CD4-positive, CD25-positive, alpha-beta regulatory T cell (primary cell): ENCODE measurements around the gene TTC7B. TPM values are rescaled to one million over a fixed set of nuclear protein-coding genes. Genes with fewer than 3 reads are reported as not detected.

Experiments
- ATAC-seq, 2 donors: fragments of 150-1000 bp; cut with Tn5 transposase; one replicate each; pipeline ENCODE4 v1.10.0; 2021; ENCODE audit warnings: low read depth in 2 of 2, moderate number of reproducible peaks in 2 of 2, moderate library complexity in 1 of 2
- DNase-seq, 3 donors: peaks; one replicate each; pipeline versions ENCODE4 v3.0.0 to v3.0.0-alpha.2; 2012 to 2022; ENCODE audit warnings: mixed read lengths in 1 of 3
- H3K27ac ChIP-seq: one replicate; pipeline ENCODE4 v1.7.0; 2013; ENCODE audit warnings: mild to moderate bottlenecking, low read length; ENCODE audit not compliant: insufficient read depth, poor library complexity, severe bottlenecking
- H3K27me3 ChIP-seq: one replicate; pipeline ENCODE4 v1.7.0; 2013; ENCODE audit warnings: low read length; ENCODE audit not compliant: control insufficient read depth, insufficient read depth
- H3K36me3 ChIP-seq: one replicate; pipeline ENCODE4 v1.7.0; 2013; ENCODE audit warnings: mild to moderate bottlenecking, low read length, moderate library complexity; ENCODE audit not compliant: control insufficient read depth, insufficient read depth
- H3K4me1 ChIP-seq: 2 replicates; pipeline ENCODE4 v1.7.0; 2013; ENCODE audit warnings: mild to moderate bottlenecking, low read length; ENCODE audit not compliant: insufficient read depth, control insufficient read depth, poor library complexity, severe bottlenecking
- H3K4me3 ChIP-seq: one replicate; pipeline ENCODE4 v1.7.0; 2013; ENCODE audit warnings: low read depth, mild to moderate bottlenecking, low read length, moderate library complexity
- H3K9me3 ChIP-seq, 2 experiments: 1 replicate in 1 of 2; 2 replicates in 1 of 2; pipeline ENCODE4 v1.7.0; 2013; ENCODE audit warnings: low read length in 2 of 2, mild to moderate bottlenecking in 1 of 2, moderate library complexity in 1 of 2; ENCODE audit not compliant: control insufficient read depth in 2 of 2
- H3K27ac Mint-ChIP-seq, 3 donors: one replicate each; pipeline ENCODE4 v1.8.0; 2020 to 2022; ENCODE audit warnings: mild to moderate bottlenecking in 3 of 3, mixed read lengths in 3 of 3, moderate library complexity in 2 of 3
- H3K27me3 Mint-ChIP-seq: one replicate; pipeline ENCODE4 v1.8.0; 2022; ENCODE audit warnings: mild to moderate bottlenecking, mixed read lengths
- H3K36me3 Mint-ChIP-seq: one replicate; pipeline ENCODE4 v1.8.0; 2020; ENCODE audit warnings: mixed read lengths
- H3K4me1 Mint-ChIP-seq, 4 donors: one replicate each; pipeline ENCODE4 v1.8.0; 2020 to 2022; ENCODE audit warnings: mixed read lengths in 4 of 4, mild to moderate bottlenecking in 1 of 4
- H3K4me3 Mint-ChIP-seq, 4 donors: one replicate each; pipeline ENCODE4 v1.8.0; 2020 to 2022; ENCODE audit warnings: mild to moderate bottlenecking in 4 of 4, mixed read lengths in 4 of 4, moderate library complexity in 3 of 4
- H3K9me3 Mint-ChIP-seq, 7 donors: one replicate each; pipeline ENCODE4 v1.8.0; 2020 to 2022; ENCODE audit warnings: mixed read lengths in 7 of 7, mild to moderate bottlenecking in 3 of 7, moderate library complexity in 2 of 7
- polyA plus RNA-seq, 4 donors: library from polyadenylated mRNA; unstranded; fragments of 300-500 nt; fragmentation: Illumina TruSeq; gene quantifications; one replicate each; pipeline ENCODE4 v1.2.3, GENCODE V29; 2021
- total RNA-seq: library from RNA; stranded (reverse); gene quantifications from one replicate; pipeline ENCODE4 v1.2.3, GENCODE V29; 2022

The TTC7B gene
- total and polyA plus RNA-seq, 5 donors from 2014 or later: 0.88 to 7.8 (median 1.0) TPM

- no peaks in the 10 kb centered on the region for H3K9me3 Mint-ChIP-seq
- no peak overlapping the region for H3K27ac Mint-ChIP-seq
- Histone ChIP-seq H3K27ac (no peak overlapping the region), H3K4me1 (no peaks in the 10 kb centered on the region), H3K4me3 (no peak overlapping the region), H3K27me3 (no peaks in the 10 kb centered on the region), H3K36me3 (no peaks in the 10 kb centered on the region), H3K9me3 (no peaks in the 10 kb centered on the region)
- no peak for ATAC-seq
- H3K36me3 Mint-ChIP-seq: no peaks in the 10 kb centered on the region
- no peaks in the 10 kb centered on the region for H3K27me3 Mint-ChIP-seq
- no peak overlapping the region for H3K4me3 Mint-ChIP-seq
- H3K4me1 Mint-ChIP-seq: peaks cover 0 to 19% (median 11%) of the 10 kb centered on the region in 4 donors
- DNase-seq: no peak
Observed at GRCh38 chr14:90663140-90663539, 153.1 kb downstream of the TTC7B start.

GRCh38 chr14:90661866-90662265 lies 154.4 kb downstream of the TTC7B start:
- DNase-seq (no peak), ATAC-seq (no peak)
- no peak overlapping the region for H3K4me3 Mint-ChIP-seq
- H3K9me3 Mint-ChIP-seq: no peaks in the 10 kb centered on the region
- H3K27ac Mint-ChIP-seq: peak overlapping the region in 1 of 3 donors; percentile 87
- Histone ChIP-seq H3K27me3 (no peaks in the 10 kb centered on the region), H3K4me3 (no peak overlapping the region), H3K27ac (no peak overlapping the region), H3K9me3 (no peaks in the 10 kb centered on the region), H3K4me1 (no peaks in the 10 kb centered on the region), H3K36me3 (no peaks in the 10 kb centered on the region)
- no peaks in the 10 kb centered on the region for H3K27me3 Mint-ChIP-seq
- no peaks in the 10 kb centered on the region for H3K36me3 Mint-ChIP-seq
- peaks cover 0 to 19% (median 12%) of the 10 kb centered on the region in 4 donors for H3K4me1 Mint-ChIP-seq

- no peaks in the 10 kb centered on the region for H3K4me1 ChIP-seq
- no peaks in the 10 kb centered on the region for H3K36me3 ChIP-seq
- no peaks in the 10 kb centered on the region for H3K27me3 ChIP-seq
- Mint-ChIP-seq H3K4me3 (peak overlapping the region in 3 of 4 donors; percentile 58 to 77 (median 76)), H3K9me3 (no peaks in the 10 kb centered on the region), H3K4me1 (peaks cover 0 to 19% (median 12%) of the 10 kb centered on the region in 4 donors), H3K27me3 (no peaks in the 10 kb centered on the region), H3K36me3 (no peaks in the 10 kb centered on the region), H3K27ac (peak overlapping the region; percentile 47 to 87 (median 54))
- no peak overlapping the region for H3K27ac ChIP-seq
- no peak for ATAC-seq
- DNase-seq: peak in 1 of 3 donors; percentile 28
- H3K4me3 ChIP-seq: no peak overlapping the region
- H3K9me3 ChIP-seq: no peaks in the 10 kb centered on the region
Observed at GRCh38 chr14:90660865-90661570, 155.2 kb downstream of the TTC7B start.

- Histone ChIP-seq H3K4me3 (no peak overlapping the region), H3K9me3 (no peaks in the 10 kb centered on the region), H3K27ac (no peak overlapping the region), H3K27me3 (no peaks in the 10 kb centered on the region), H3K36me3 (no peaks in the 10 kb centered on the region), H3K4me1 (no peaks in the 10 kb centered on the region)
- Mint-ChIP-seq H3K9me3 (no peaks in the 10 kb centered on the region), H3K4me1 (peaks cover 0 to 19% (median 12%) of the 10 kb centered on the region in 4 donors), H3K27me3 (no peaks in the 10 kb centered on the region), H3K36me3 (peaks cover 6% of the 10 kb centered on the region), H3K27ac (peak overlapping the region in 1 of 3 donors; percentile 15), H3K4me3 (no peak overlapping the region)
- no peak for DNase-seq
- no peak for ATAC-seq
Observed at GRCh38 chr14:90659156-90659555, 157.1 kb downstream of the TTC7B start.

- Histone ChIP-seq H3K27me3 (no peaks in the 10 kb centered on the region), H3K4me3 (no peak overlapping the region), H3K36me3 (no peaks in the 10 kb centered on the region), H3K4me1 (no peaks in the 10 kb centered on the region), H3K27ac (no peak overlapping the region), H3K9me3 (no peaks in the 10 kb centered on the region)
- Mint-ChIP-seq H3K9me3 (no peaks in the 10 kb centered on the region), H3K27ac (peak overlapping the region in 2 of 3 donors; percentile 15 to 16), H3K36me3 (peaks cover 6% of the 10 kb centered on the region), H3K4me1 (peaks cover 0 to 19% (median 12%) of the 10 kb centered on the region in 4 donors), H3K27me3 (no peaks in the 10 kb centered on the region), H3K4me3 (no peak overlapping the region)
- ATAC-seq (peak; percentile 71 to 78), DNase-seq (peak in 1 of 3 donors; percentile 32)
Observed at GRCh38 chr14:90658541-90658967, 157.7 kb downstream of the TTC7B start.

- Mint-ChIP-seq H3K27me3 (no peaks in the 10 kb centered on the region), H3K4me1 (peaks cover 0 to 19% (median 12%) of the 10 kb centered on the region in 4 donors), H3K4me3 (peak overlapping the region in 1 of 4 donors; percentile 48), H3K9me3 (no peaks in the 10 kb centered on the region), H3K36me3 (peaks cover 6% of the 10 kb centered on the region), H3K27ac (no peak overlapping the region)
- Histone ChIP-seq H3K9me3 (no peaks in the 10 kb centered on the region), H3K4me3 (no peak overlapping the region), H3K36me3 (no peaks in the 10 kb centered on the region), H3K4me1 (no peaks in the 10 kb centered on the region), H3K27me3 (no peaks in the 10 kb centered on the region), H3K27ac (no peak overlapping the region)
- ATAC-seq (no peak), DNase-seq (no peak)
Observed at GRCh38 chr14:90656973-90657372, 159.3 kb downstream of the TTC7B start.

GRCh38 chr14:90655829-90656228 lies 160.4 kb downstream of the TTC7B start:
- Histone ChIP-seq H3K27ac (no peak overlapping the region), H3K4me1 (no peaks in the 10 kb centered on the region), H3K4me3 (no peak overlapping the region), H3K36me3 (no peaks in the 10 kb centered on the region), H3K27me3 (no peaks in the 10 kb centered on the region), H3K9me3 (no peaks in the 10 kb centered on the region)
- no peak overlapping the region for H3K4me3 Mint-ChIP-seq
- no peaks in the 10 kb centered on the region for H3K9me3 Mint-ChIP-seq
- ATAC-seq (no peak), DNase-seq (no peak)
- H3K27me3 Mint-ChIP-seq: no peaks in the 10 kb centered on the region
- H3K27ac Mint-ChIP-seq: no peak overlapping the region
- peaks cover 4 to 15% (median 12%) of the 10 kb centered on the region in 4 donors for H3K4me1 Mint-ChIP-seq
- H3K36me3 Mint-ChIP-seq: peaks cover 6% of the 10 kb centered on the region

GRCh38 chr14:90654831-90655276 lies 161.4 kb downstream of the TTC7B start:
- no peaks in the 10 kb centered on the region for H3K9me3 Mint-ChIP-seq
- Histone ChIP-seq H3K27me3 (no peaks in the 10 kb centered on the region), H3K9me3 (no peaks in the 10 kb centered on the region), H3K36me3 (no peaks in the 10 kb centered on the region), H3K4me1 (no peaks in the 10 kb centered on the region), H3K4me3 (no peak overlapping the region), H3K27ac (no peak overlapping the region)
- no peaks in the 10 kb centered on the region for H3K27me3 Mint-ChIP-seq
- peaks cover 6% of the 10 kb centered on the region for H3K36me3 Mint-ChIP-seq
- ATAC-seq (no peak), DNase-seq (no peak)
- peaks cover 4 to 13% (median 11%) of the 10 kb centered on the region in 4 donors for H3K4me1 Mint-ChIP-seq
- H3K27ac Mint-ChIP-seq: no peak overlapping the region
- H3K4me3 Mint-ChIP-seq: no peak overlapping the region
